GM12891 (cell line): Measurements from ENCODE around the gene TXLNG.

ENCODE experiments used
- POLR2A ChIP-seq: IDR thresholded peaks from 2 replicates; pipeline ENCODE4 v1.6.1; 2011; ENCODE audit warnings: low read depth, low read length, control low read depth
- TAF1 ChIP-seq: IDR thresholded peaks from 2 replicates; pipeline ENCODE4 v1.6.1; 2011; ENCODE audit warnings: low read depth, low read length, control low read depth

DNA sequence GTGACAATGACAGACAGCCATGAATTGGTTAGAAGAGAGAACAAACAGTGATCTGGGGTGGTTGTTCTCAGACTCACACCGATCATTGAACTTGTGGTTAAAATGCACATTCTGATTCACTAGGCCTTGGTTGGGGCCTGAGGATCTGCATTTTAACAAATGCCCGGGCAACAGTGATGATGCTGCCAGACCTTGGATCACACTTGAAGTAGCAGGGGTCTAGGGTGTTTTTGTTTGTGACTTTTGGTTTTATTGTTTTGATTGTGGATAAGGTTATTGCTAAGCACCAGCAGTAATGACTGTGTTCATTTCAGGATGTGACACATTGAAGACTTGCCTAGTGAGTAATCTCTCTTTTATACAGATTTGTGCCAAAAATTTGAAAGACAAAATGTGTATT lies 36.5 kb downstream of the TXLNG start:
- TF ChIP-seq POLR2A (no peak), TAF1 (no peak)
